Breast epithelium (tissue), 4 donors: Measurements from ENCODE around the gene TC2N. TPM values are rescaled to one million over a fixed set of nuclear protein-coding genes. Genes with fewer than 3 reads are reported as not detected.
A peak's percentile ranks its signal among the peaks of the same experiment; 100 is the strongest.

ENCODE experiments used
- DNase-seq, 2 donors: peaks; one replicate each; pipeline ENCODE4 v3.0.0-alpha.2; 2019; ENCODE audit warnings: low spot score in 2 of 2
- H3K27ac ChIP-seq, 2 donors: fragments of 200-600 bp; sonication (generic) in 1 of 2; one replicate each; pipeline ENCODE4 v1.5.1; 2016 to 2019; ENCODE audit warnings: mild to moderate bottlenecking in 1 of 2
- H3K27me3 ChIP-seq, 2 donors: fragments of 200-600 bp; sonication (generic) in 1 of 2; one replicate each; pipeline versions ENCODE4 v1.5.1 to v1.6.0; 2017 to 2019; ENCODE audit warnings: control low read depth in 1 of 2, mild to moderate bottlenecking in 1 of 2
- H3K36me3 ChIP-seq: fragments of 200-600 bp; one replicate; pipeline ENCODE4 v1.5.1; 2019
- H3K4me1 ChIP-seq, 2 donors: fragments of 200-600 bp; sonication (generic); one replicate each; pipeline ENCODE4 v1.5.1; 2016 to 2019; ENCODE audit warnings: control low read depth in 1 of 2
- H3K4me3 ChIP-seq, 3 donors: fragments of 200-600 bp; sonication (generic); 1 replicate in 2 of 3; 2 replicates in 1 of 3; pipeline ENCODE4 v1.5.1; 2016 to 2019; ENCODE audit warnings: mild to moderate bottlenecking in 3 of 3, moderate library complexity in 2 of 3
- H3K9me3 ChIP-seq, 2 donors: fragments of 200-600 bp; sonication (generic) in 1 of 2; one replicate each; pipeline ENCODE4 v1.5.1; 2016 to 2019; ENCODE audit warnings: control low read depth in 1 of 2
- CTCF ChIP-seq, 3 donors: fragments of 450-650 bp; IDR thresholded peaks; one replicate each; pipeline ENCODE4 v1.5.1; 2016 to 2017; ENCODE audit warnings: antibody characterized with exemption in 3 of 3, mild to moderate bottlenecking in 3 of 3, moderate library complexity in 3 of 3
- POLR2A ChIP-seq: fragments of 450-650 bp; IDR thresholded peaks from one replicate; pipeline ENCODE4 v1.6.1; 2016; ENCODE audit warnings: antibody characterized with exemption, mild to moderate bottlenecking, moderate library complexity
- POLR2AphosphoS5 ChIP-seq, 3 donors: sonication (generic); formaldehyde crosslinking; IDR thresholded peaks; one replicate each; pipeline ENCODE4 v1.6.1; 2017; ENCODE audit warnings: antibody characterized with exemption in 3 of 3
- intact Hi-C: fragments of 100-400 bp; cut with DNase I; formaldehyde crosslinking; loops from one replicate; pipeline ENCODE4 v1.15.1; 2023; ENCODE audit warnings: low total_unique reads
- total RNA-seq, 3 donors: library from RNA; depleted of rRNA; stranded (reverse); fragments of >200 nt; gene quantifications; one replicate each; pipeline ENCODE4 v1.1.0, GENCODE V29; 2016

The TC2N gene
- total RNA-seq, 3 donors from 2014 or later: 36.6 to 169 (median 166) TPM

- Histone ChIP-seq H3K36me3 (no peaks in the 10 kb centered on the region), H3K4me3 (no peak overlapping the region), H3K4me1 (no peaks in the 10 kb centered on the region), H3K27me3 (no peaks in the 10 kb centered on the region), H3K27ac (no peak overlapping the region), H3K9me3 (no peaks in the 10 kb centered on the region)
- intact Hi-C loops: loop anchor here (5.0 kb wide), 1 partner anchor 482 kb away; no protein-coding TSS in a partner anchor
- DNase-seq: no peak
- TF ChIP-seq CTCF (IDR thresholded peaks at IDR 0.05) (no peak), POLR2A (no peak), POLR2AphosphoS5 (IDR thresholded peaks at IDR 0.05) (no peak)
Observed at GRCh38 chr14:91780452-91780851, 86.9 kb downstream of the TC2N start.

GRCh38 chr14:91778217-91778616, 89.1 kb downstream of the TC2N start:
- Histone ChIP-seq H3K27ac (no peak overlapping the region), H3K36me3 (no peaks in the 10 kb centered on the region), H3K27me3 (no peaks in the 10 kb centered on the region), H3K4me3 (no peak overlapping the region), H3K9me3 (no peaks in the 10 kb centered on the region), H3K4me1 (no peaks in the 10 kb centered on the region)
- intact Hi-C loops: no loop called here
- TF ChIP-seq POLR2A (no peak), POLR2AphosphoS5 (IDR thresholded peaks at IDR 0.05) (no peak), CTCF (IDR thresholded peaks at IDR 0.05) (no peak)
- no peak for DNase-seq

GRCh38 chr14:91774140-91775096, 92.9 kb downstream of the TC2N start:
- Histone ChIP-seq H3K27me3 (no peaks in the 10 kb centered on the region), H3K9me3 (no peaks in the 10 kb centered on the region), H3K4me1 (no peaks in the 10 kb centered on the region), H3K27ac (no peak overlapping the region), H3K36me3 (no peaks in the 10 kb centered on the region), H3K4me3 (no peak overlapping the region)
- intact Hi-C loops: no loop called here
- no peak for TF ChIP-seq POLR2AphosphoS5 (IDR thresholded peaks at IDR 0.05)
- TF ChIP-seq CTCF (IDR thresholded peaks at IDR 0.05): no peak
- no peak for TF ChIP-seq POLR2A
- no peak for DNase-seq

- H3K27me3 ChIP-seq: no peaks in the 10 kb centered on the region
- TF ChIP-seq POLR2A: no peak
- intact Hi-C loops: no loop called here
- no peak overlapping the region for H3K27ac ChIP-seq
- no peaks in the 10 kb centered on the region for H3K4me1 ChIP-seq
- H3K36me3 ChIP-seq: no peaks in the 10 kb centered on the region
- no peak overlapping the region for H3K4me3 ChIP-seq
- H3K9me3 ChIP-seq: no peaks in the 10 kb centered on the region
- DNase-seq: no peak
Observed at GRCh38 chr14:91770185-91770584, 97.2 kb downstream of the TC2N start.

- TF ChIP-seq POLR2AphosphoS5 (IDR thresholded peaks at IDR 0.05) (peak in 1 of 3 donors; percentile 44), CTCF (IDR thresholded peaks at IDR 0.05) (no peak)
- no peak overlapping the region for H3K4me3 ChIP-seq
- H3K36me3 ChIP-seq: no peaks in the 10 kb centered on the region
- no peaks in the 10 kb centered on the region for H3K9me3 ChIP-seq
- H3K4me1 ChIP-seq: no peaks in the 10 kb centered on the region
- no peaks in the 10 kb centered on the region for H3K27me3 ChIP-seq
- DNase-seq: no peak
- H3K27ac ChIP-seq: peak overlapping the region; percentile 61 to 74
- intact Hi-C loops: no loop called here
Observed at GRCh38 chr14:91755570-91756295, 111.6 kb downstream of the TC2N start.
